HepG2 (cell line): Measurements from ENCODE around the gene TFEB. TPM values are rescaled to one million over a fixed set of nuclear protein-coding genes. Genes with fewer than 3 reads are reported as not detected.

Experiments
- AHR ChIP-seq: IDR thresholded peaks from 2 replicates; pipeline ENCODE4 v1.6.1; 2018; ENCODE audit warnings: missing genetic modification reagents, missing compliant biosample characterization
- GLI4 ChIP-seq: sonication (generic); formaldehyde crosslinking; IDR thresholded peaks from 2 replicates; pipeline ENCODE4 v1.5.1; 2020; ENCODE audit warnings: missing genetic modification reagents, mild to moderate bottlenecking, moderate library complexity, borderline replicate concordance
- HINFP ChIP-seq: sonication (generic); formaldehyde crosslinking; IDR thresholded peaks from 2 replicates; pipeline ENCODE4 v1.4.0; 2020; ENCODE audit warnings: low read depth, mild to moderate bottlenecking, missing genetic modification reagents
- IKZF4 ChIP-seq: sonication (generic); formaldehyde crosslinking; IDR thresholded peaks from 2 replicates; pipeline ENCODE4 v1.5.1; 2020; ENCODE audit warnings: borderline replicate concordance, mild to moderate bottlenecking, low read depth, missing genetic modification reagents; ENCODE audit errors: not compliant biosample characterization
- KDM2A ChIP-seq: sonication (generic); formaldehyde crosslinking; IDR thresholded peaks from 2 replicates; pipeline ENCODE4 v1.4.0; 2020; ENCODE audit warnings: low read depth, missing genetic modification reagents, borderline replicate concordance
- PAXIP1 ChIP-seq: sonication (generic); formaldehyde crosslinking; conservative IDR thresholded peaks from 2 replicates; pipeline ENCODE4 v1.4.0; 2020; ENCODE audit warnings: mild to moderate bottlenecking, missing genetic modification reagents, moderate library complexity
- PHF5A ChIP-seq: IDR thresholded peaks from one replicate; pipeline ENCODE4 v1.6.1; 2018; ENCODE audit warnings: low read depth, missing genetic modification reagents; ENCODE audit not compliant: unreplicated experiment
- PITX1 ChIP-seq: sonication (generic); formaldehyde crosslinking; IDR thresholded peaks from 2 replicates; pipeline ENCODE4 v1.5.1; 2020; ENCODE audit warnings: mild to moderate bottlenecking, missing genetic modification reagents
- RERE ChIP-seq: IDR thresholded peaks from 2 replicates; pipeline ENCODE4 v1.6.1; 2016; ENCODE audit warnings: low read depth, missing genetic modification reagents, missing compliant biosample characterization
- RFX5 ChIP-seq: IDR thresholded peaks from 2 replicates; pipeline ENCODE4 v1.6.1; 2011; ENCODE audit warnings: low read depth, low read length, improper control_type of control experiment
- ZKSCAN8 ChIP-seq: IDR thresholded peaks from 2 replicates; pipeline ENCODE4 v1.6.1; 2016; ENCODE audit warnings: borderline replicate concordance, missing genetic modification reagents, missing compliant biosample characterization
- ZNF205 ChIP-seq: IDR thresholded peaks from 2 replicates; pipeline ENCODE4 v1.6.1; 2018; ENCODE audit warnings: missing biosample characterization, missing genetic modification reagents
- ZNF619 ChIP-seq: sonication (generic); formaldehyde crosslinking; IDR thresholded peaks from 2 replicates; pipeline ENCODE4 v1.4.0; 2020; ENCODE audit warnings: mild to moderate bottlenecking, missing genetic modification reagents
- ZNF713 ChIP-seq: sonication (generic); formaldehyde crosslinking; IDR thresholded peaks from 2 replicates; pipeline ENCODE4 v1.4.0; 2020; ENCODE audit warnings: mild to moderate bottlenecking, missing genetic modification reagents
- polyA plus RNA-seq, 8 experiments: library from polyadenylated mRNA; depleted of rRNA in 3 of 8; stranded (reverse) in 7 of 8; unstranded in 1 of 8; fragments of >200 nt; fragmentation: Illumina TruSeq in 4 of 8; extraction: Trizol in 4 of 8; gene quantifications; 2 replicates each; pipeline versions ENCODE4 v1.2.1 to v1.2.3, GENCODE V29; 2011 to 2016; ENCODE audit warnings: low read depth in 4 of 8, missing spikeins in 1 of 8, mixed read lengths in 1 of 8; ENCODE audit not compliant: insufficient read depth in 1 of 8
- total RNA-seq, 5 experiments: library from RNA; depleted of rRNA; stranded (reverse); fragments of >200 nt; fragmentation: Illumina TruSeq; extraction: Trizol; gene quantifications; 2 replicates each; pipeline ENCODE4 v1.2.3, GENCODE V29; 2016; ENCODE audit warnings: low read depth in 1 of 5
- TF ChIP-seq, protein P1 (sequence below): sonication (generic); formaldehyde crosslinking; IDR thresholded peaks from 2 replicates; pipeline ENCODE4 v1.4.0; 2020; ENCODE audit warnings: mild to moderate bottlenecking, missing genetic modification reagents

Gene TFEB
- total and polyA plus RNA-seq, 2 of the 13 experiments (the other 11 are each of a cell fraction or from before 2014, with no cell fraction given) = 13.3 to 18.7 TPM

DNA sequence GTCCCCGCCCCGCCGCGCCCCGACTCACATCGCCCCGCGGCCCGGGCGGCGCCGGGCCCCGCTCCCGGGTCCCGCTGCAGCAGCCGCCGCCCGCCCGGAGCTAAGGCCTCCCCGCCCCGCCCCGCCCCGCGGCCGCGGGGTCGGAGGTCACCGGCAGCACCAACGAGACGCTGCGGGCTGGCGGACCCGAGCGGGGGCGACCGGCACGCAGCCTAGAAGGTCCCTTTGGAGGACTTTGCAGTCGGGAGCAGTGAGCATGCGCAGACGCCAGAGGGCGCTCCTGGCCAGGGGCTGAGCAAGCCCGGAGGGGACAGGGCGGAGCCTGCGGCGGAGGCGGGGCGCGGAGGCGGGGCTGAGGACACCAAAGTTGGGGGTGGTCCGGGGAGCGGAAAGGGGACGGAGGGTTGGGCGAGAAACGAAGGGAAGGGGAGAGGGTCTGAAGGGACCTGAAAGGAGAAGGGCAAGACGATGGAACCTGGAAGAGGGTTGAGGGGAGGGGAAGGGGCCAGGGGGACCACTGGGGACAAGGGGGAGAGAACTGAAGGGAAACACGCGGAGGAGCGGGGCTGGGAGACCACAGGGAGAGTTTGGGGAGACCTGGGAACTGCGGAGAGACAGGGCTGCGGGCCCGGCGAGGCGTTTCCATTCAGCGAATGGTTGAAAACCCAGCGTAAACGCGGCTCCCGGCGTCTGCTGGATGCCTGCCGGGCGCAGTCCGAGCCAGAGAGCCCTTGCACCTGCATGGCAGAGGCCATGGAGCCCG is 44.6 kb upstream of the TFEB start, which contains the start of gene FRS3 (continued):
- TF ChIP-seq, protein P1, sequence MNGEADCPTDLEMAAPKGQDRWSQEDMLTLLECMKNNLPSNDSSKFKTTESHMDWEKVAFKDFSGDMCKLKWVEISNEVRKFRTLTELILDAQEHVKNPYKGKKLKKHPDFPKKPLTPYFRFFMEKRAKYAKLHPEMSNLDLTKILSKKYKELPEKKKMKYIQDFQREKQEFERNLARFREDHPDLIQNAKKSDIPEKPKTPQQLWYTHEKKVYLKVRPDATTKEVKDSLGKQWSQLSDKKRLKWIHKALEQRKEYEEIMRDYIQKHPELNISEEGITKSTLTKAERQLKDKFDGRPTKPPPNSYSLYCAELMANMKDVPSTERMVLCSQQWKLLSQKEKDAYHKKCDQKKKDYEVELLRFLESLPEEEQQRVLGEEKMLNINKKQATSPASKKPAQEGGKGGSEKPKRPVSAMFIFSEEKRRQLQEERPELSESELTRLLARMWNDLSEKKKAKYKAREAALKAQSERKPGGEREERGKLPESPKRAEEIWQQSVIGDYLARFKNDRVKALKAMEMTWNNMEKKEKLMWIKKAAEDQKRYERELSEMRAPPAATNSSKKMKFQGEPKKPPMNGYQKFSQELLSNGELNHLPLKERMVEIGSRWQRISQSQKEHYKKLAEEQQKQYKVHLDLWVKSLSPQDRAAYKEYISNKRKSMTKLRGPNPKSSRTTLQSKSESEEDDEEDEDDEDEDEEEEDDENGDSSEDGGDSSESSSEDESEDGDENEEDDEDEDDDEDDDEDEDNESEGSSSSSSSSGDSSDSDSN (CRISPR knock-in tag) = peak; percentile 86
- TF ChIP-seq ZKSCAN8 (CRISPR knock-in tag) (peak; percentile 59; the same call in 1 of the 2 replicates), RERE (no peak), RFX5 (0 out of 2 replicates have a peak, but pooled peaks have one; percentile 11), GLI4 (no peak), AHR (CRISPR knock-in tag) (peak; percentile 81), PITX1 (CRISPR knock-in tag) (peak; percentile 82), ZNF713 (CRISPR knock-in tag) (peak; percentile 88; the same call in 1 of the 2 replicates), IKZF4 (CRISPR knock-in tag) (peak; percentile 70), HINFP (CRISPR knock-in tag) (peak; percentile 99), KDM2A (CRISPR knock-in tag) (peak; percentile 95), ZNF619 (CRISPR knock-in tag) (peak; percentile 76; the same call in 1 of the 2 replicates), PHF5A (CRISPR knock-in tag) (peak; percentile 69), ZNF205 (CRISPR knock-in tag) (peak; percentile 92), PAXIP1 (CRISPR knock-in tag) (peak; percentile 65)
